ENCODE data around the gene HTN3. TPM values are rescaled to one million over a fixed set of nuclear protein-coding genes. Genes with fewer than 3 reads are reported as not detected.
"Not testable (repeated sequence)": the region's sequence is repeated elsewhere in the genome, so short reads cannot be mapped to it uniquely, and the experiment has no call there.

The HTN3 gene
- not detected in 2 replicates for total RNA-seq
- long read RNA-seq, result 0 reads

DNA sequence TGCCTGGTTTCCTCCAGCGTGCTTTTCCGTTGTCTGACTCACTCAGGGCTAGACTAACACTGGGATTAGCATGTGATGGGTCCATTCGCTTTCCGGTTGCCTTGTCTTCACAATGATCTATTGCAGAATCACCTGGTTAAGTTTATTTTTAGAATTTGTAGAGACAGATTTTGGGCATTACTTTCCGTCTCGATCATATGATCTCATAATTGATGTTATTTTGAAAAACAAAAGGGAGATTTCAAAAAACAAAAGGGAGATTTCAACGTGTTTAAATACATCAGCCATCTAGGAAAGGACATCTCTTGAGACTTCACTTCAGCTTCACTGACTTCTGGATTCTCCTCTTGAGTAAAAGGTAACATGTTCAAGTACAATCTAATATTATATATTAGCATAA is at the start of gene HTN3:
Gene HTN3 (plus strand): TSS at position 301 of the 400 bp plus-strand sequence. CDS start 2,282 bp downstream, outside the sequence.
- H3K4me3 Mint-ChIP-seq; H3K9me3 Mint-ChIP-seq; H3K27ac Mint-ChIP-seq (ENCODE audit: unreplicated experiment); DNase-seq (ENCODE audit: low read depth, low spot score); H3K4me1 Mint-ChIP-seq; H3K36me3 Mint-ChIP-seq (ENCODE audit: low read depth); H3K27me3 Mint-ChIP-seq (ENCODE audit: low read depth): not testable (repeated sequence)

DNA sequence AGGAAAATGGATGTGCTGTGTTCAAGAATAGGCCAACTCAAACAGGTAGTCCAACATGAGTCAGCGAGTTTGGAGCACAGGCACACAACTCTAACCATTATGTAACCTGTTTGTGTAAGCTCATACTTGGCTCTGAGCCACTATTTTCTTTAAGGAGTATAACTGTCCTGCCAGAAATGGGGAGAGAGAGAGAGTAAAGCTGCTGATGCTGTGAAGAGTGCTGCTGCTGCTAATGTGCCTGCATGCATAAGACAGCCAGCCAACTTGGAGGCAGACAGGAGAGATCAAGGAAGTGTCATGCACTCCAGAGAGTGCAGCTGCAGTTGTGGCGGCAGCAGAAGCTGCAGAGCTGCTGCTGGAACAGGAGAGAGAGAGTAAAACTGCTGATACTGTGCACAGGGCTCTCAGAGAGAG is 44.2 kb upstream of the HTN3 start:
- no peak for DNase-seq (ENCODE audit: low read depth, low spot score)

GRCh38 chr4:69986663-69987062 is 41.6 kb upstream of the HTN3 start:
- TF ChIP-seq, protein P1, sequence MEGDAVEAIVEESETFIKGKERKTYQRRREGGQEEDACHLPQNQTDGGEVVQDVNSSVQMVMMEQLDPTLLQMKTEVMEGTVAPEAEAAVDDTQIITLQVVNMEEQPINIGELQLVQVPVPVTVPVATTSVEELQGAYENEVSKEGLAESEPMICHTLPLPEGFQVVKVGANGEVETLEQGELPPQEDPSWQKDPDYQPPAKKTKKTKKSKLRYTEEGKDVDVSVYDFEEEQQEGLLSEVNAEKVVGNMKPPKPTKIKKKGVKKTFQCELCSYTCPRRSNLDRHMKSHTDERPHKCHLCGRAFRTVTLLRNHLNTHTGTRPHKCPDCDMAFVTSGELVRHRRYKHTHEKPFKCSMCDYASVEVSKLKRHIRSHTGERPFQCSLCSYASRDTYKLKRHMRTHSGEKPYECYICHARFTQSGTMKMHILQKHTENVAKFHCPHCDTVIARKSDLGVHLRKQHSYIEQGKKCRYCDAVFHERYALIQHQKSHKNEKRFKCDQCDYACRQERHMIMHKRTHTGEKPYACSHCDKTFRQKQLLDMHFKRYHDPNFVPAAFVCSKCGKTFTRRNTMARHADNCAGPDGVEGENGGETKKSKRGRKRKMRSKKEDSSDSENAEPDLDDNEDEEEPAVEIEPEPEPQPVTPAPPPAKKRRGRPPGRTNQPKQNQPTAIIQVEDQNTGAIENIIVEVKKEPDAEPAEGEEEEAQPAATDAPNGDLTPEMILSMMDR (conservative IDR thresholded peaks at IDR 0.05), result no peak
- Mint-ChIP-seq H3K9me3 (no peaks in the 10 kb centered on the region), H3K36me3 (ENCODE audit: low read depth) (no peaks in the 10 kb centered on the region), H3K27me3 (ENCODE audit: low read depth) (no peaks in the 10 kb centered on the region), H3K27ac (ENCODE audit: unreplicated experiment) (no peak overlapping the region), H3K4me1 (no peaks in the 10 kb centered on the region), H3K4me3 (no peak overlapping the region)
- no peak for DNase-seq (ENCODE audit: low read depth, low spot score)

More for the DNA sequence above, 44.2 kb upstream of the HTN3 start:
- Mint-ChIP-seq H3K27me3 (ENCODE audit: low read depth) (no peaks in the 10 kb centered on the region), H3K9me3 (no peaks in the 10 kb centered on the region), H3K4me1 (no peaks in the 10 kb centered on the region), H3K27ac (ENCODE audit: unreplicated experiment) (no peak overlapping the region), H3K4me3 (no peak overlapping the region), H3K36me3 (ENCODE audit: low read depth) (no peaks in the 10 kb centered on the region)
- TF ChIP-seq, protein P1 (conservative IDR thresholded peaks at IDR 0.05), result no peak

GRCh38 chr4:69991016-69991415 is 37.2 kb upstream of the HTN3 start:
- Mint-ChIP-seq H3K4me1 (no peaks in the 10 kb centered on the region), H3K27ac (ENCODE audit: unreplicated experiment) (no peak overlapping the region), H3K4me3 (no peak overlapping the region), H3K27me3 (ENCODE audit: low read depth) (no peaks in the 10 kb centered on the region), H3K36me3 (ENCODE audit: low read depth) (no peaks in the 10 kb centered on the region), H3K9me3 (no peaks in the 10 kb centered on the region)
- TF ChIP-seq, protein P1 (conservative IDR thresholded peaks at IDR 0.05), result no peak
- no peak for DNase-seq (ENCODE audit: low read depth, low spot score)

DNA sequence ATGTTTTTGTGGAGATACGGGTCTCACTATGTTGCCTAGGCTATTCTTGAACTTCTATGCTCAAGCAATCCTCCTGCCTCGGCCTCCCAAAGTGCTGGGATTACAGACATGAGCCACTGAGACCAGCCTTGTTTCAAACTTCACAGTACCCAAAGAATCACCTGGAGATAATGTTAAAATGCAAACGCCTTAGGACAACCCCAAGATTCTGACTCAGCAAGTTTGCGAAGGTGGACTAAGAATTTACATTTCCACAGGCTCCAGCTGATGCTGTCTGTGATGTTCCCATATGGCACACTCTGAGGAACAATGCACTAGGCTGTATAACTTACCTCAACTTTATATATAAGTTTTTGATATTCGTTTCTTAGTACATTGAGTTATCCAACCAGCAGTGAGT is 33.5 kb upstream of the HTN3 start:
- Mint-ChIP-seq H3K36me3 (ENCODE audit: low read depth) (no peaks in the 10 kb centered on the region), H3K9me3 (no peaks in the 10 kb centered on the region), H3K4me3 (no peak overlapping the region), H3K27me3 (ENCODE audit: low read depth) (no peaks in the 10 kb centered on the region), H3K4me1 (no peaks in the 10 kb centered on the region), H3K27ac (ENCODE audit: unreplicated experiment) (no peak overlapping the region)
- TF ChIP-seq, protein P1 (conservative IDR thresholded peaks at IDR 0.05), result no peak
- no peak for DNase-seq (ENCODE audit: low read depth, low spot score)

- H3K36me3 Mint-ChIP-seq (ENCODE audit: low read depth), result no peaks in the 10 kb centered on the region
- H3K27ac Mint-ChIP-seq (ENCODE audit: unreplicated experiment), result no peak within 1 kb of the TSS
- H3K4me3 Mint-ChIP-seq, result no peak within 1 kb of the TSS
- no peaks in the 10 kb centered on the region for H3K9me3 Mint-ChIP-seq
- no peaks in the 10 kb centered on the region for H3K4me1 Mint-ChIP-seq
- TF ChIP-seq, protein P1 (conservative IDR thresholded peaks at IDR 0.05), result no peak
- H3K27me3 Mint-ChIP-seq (ENCODE audit: low read depth), result no peaks in the 10 kb centered on the region
- DNase-seq (ENCODE audit: low read depth, low spot score), result no peak
Observed at GRCh38 chr4:69995526-69996016, 32.7 kb upstream of the HTN3 start, which contains the start of gene STATH. Gene STATH, plus strand, starts transcription at chr4:69995966. Its CDS starts 2,472 bp downstream, at chr4:69998438.
